SK-N-SH (cell line): ENCODE measurements around the gene PBX4. TPM values are rescaled to one million over a fixed set of nuclear protein-coding genes. Genes with fewer than 3 reads are reported as not detected.

Source experiments
- CTCF ChIA-PET: fragments of 300-600, 350-600 bp; formaldehyde crosslinking; extraction: SDS; loops from one replicate; lab custom pipeline; 2021; lab: Yijun Ruan, JAX
- POLR2A ChIA-PET: fragments of 350-600 bp; sonication (Branson Sonifier 250); formaldehyde crosslinking; extraction: SDS; loops from one replicate; lab custom pipeline; 2020; ENCODE audit warnings: antibody characterized with exemption, inconsistent platforms; lab: Yijun Ruan, JAX
- DNase-seq: peaks from one replicate; pipeline ENCODE4 v3.0.0; 2012
- H2AFZ ChIP-seq: fragments of 200-600 bp; sonication (generic); 2 replicates; pipeline ENCODE4 v1.8.1; 2016; ENCODE audit warnings: antibody characterized with exemption, mild to moderate bottlenecking, low read depth
- H3F3A ChIP-seq: fragments of 200-600 bp; sonication (generic); replicated peaks from 2 replicates; pipeline ENCODE3; 2016; ENCODE audit warnings: antibody characterized with exemption, mild to moderate bottlenecking; ENCODE audit not compliant: insufficient read depth
- H3K27ac ChIP-seq, 2 experiments: fragments of 200-500 bp in 1 of 2; fragments of 200-600 bp in 1 of 2; sonication (Bioruptor generic) in 1 of 2; sonication (generic), shearing (Covaris generic) in 1 of 2; 2 replicates each; pipeline versions ENCODE4 v1.5.1 to v1.6.1; 2014 to 2016; ENCODE audit warnings: low read depth in 2 of 2, inconsistent platforms in 1 of 2, low read length in 1 of 2, mild to moderate bottlenecking in 1 of 2, mixed read lengths in 1 of 2
- H3K27me3 ChIP-seq: fragments of 200-600 bp; sonication (generic), shearing (Covaris generic); 2 replicates; pipeline ENCODE4 v1.6.1; 2016; ENCODE audit warnings: mixed run types; ENCODE audit not compliant: insufficient read depth
- H3K36me3 ChIP-seq, 2 experiments: fragments of 200-500 bp in 1 of 2; fragments of 200-600 bp in 1 of 2; sonication (Bioruptor generic) in 1 of 2; sonication (generic) in 1 of 2; replicated peaks in 1 of 2; 2 replicates each; pipeline versions ENCODE3 to v1.5.1; 2014 to 2016; ENCODE audit warnings: low read length in 1 of 2, mild to moderate bottlenecking in 1 of 2; ENCODE audit not compliant: insufficient read depth in 2 of 2, control insufficient read depth in 1 of 2
- H3K4me1 ChIP-seq, 2 experiments: fragments of 200-500 bp in 1 of 2; fragments of 200-600 bp in 1 of 2; sonication (Bioruptor generic) in 1 of 2; sonication (generic), shearing (Covaris generic) in 1 of 2; 2 replicates each; pipeline versions ENCODE4 v1.5.1 to v1.6.1; 2014 to 2016; ENCODE audit warnings: low read depth in 1 of 2, low read length in 1 of 2, mixed run types in 1 of 2; ENCODE audit not compliant: insufficient read depth in 2 of 2, control insufficient read depth in 1 of 2
- H3K4me2 ChIP-seq: fragments of 200-600 bp; sonication (generic), shearing (Covaris generic); 2 replicates; pipeline ENCODE4 v1.6.1; 2017; ENCODE audit warnings: mixed run types
- H3K4me3 ChIP-seq, 2 experiments: fragments of 200-500 bp in 1 of 2; fragments of 200-600 bp in 1 of 2; sonication (Bioruptor generic) in 1 of 2; sonication (generic), shearing (Covaris generic) in 1 of 2; 2 replicates each; pipeline versions ENCODE4 v1.5.1 to v1.8.1; 2014 to 2016; ENCODE audit warnings: low read depth in 2 of 2, inconsistent platforms in 1 of 2, low read length in 1 of 2, mild to moderate bottlenecking in 1 of 2, mixed read lengths in 1 of 2, moderate library complexity in 1 of 2
- H3K79me2 ChIP-seq: fragments of 200-600 bp; sonication (generic); 2 replicates; pipeline ENCODE4 v1.8.1; 2017; ENCODE audit warnings: mild to moderate bottlenecking; ENCODE audit not compliant: insufficient read depth
- H3K9ac ChIP-seq: fragments of 200-600 bp; sonication (generic); 2 replicates; pipeline ENCODE4 v1.6.1; 2017; ENCODE audit warnings: mixed run types
- H3K9me2 ChIP-seq: fragments of 200-600 bp; sonication (generic); 2 replicates; pipeline ENCODE4 v1.6.1; 2017; ENCODE audit warnings: mixed run types
- H3K9me3 ChIP-seq: fragments of 200-600 bp; sonication (generic); 2 replicates; pipeline ENCODE4 v1.6.1; 2017; ENCODE audit warnings: mixed run types, mild to moderate bottlenecking, moderate library complexity
- H4K20me1 ChIP-seq: fragments of 200-600 bp; sonication (generic); 2 replicates; pipeline ENCODE4 v1.6.1; 2017; ENCODE audit warnings: mild to moderate bottlenecking, mixed run types; ENCODE audit not compliant: insufficient read depth
- EP300 ChIP-seq, 2 experiments: IDR thresholded peaks; 2 replicates each; pipeline versions ENCODE4 v1.4.0 to v1.6.1; 2012; ENCODE audit warnings: borderline replicate concordance in 1 of 2, low read depth in 1 of 2, low read length in 1 of 2
- EZH2phosphoT487 ChIP-seq: fragments of 200-600 bp; sonication (generic); IDR thresholded peaks from 2 replicates; pipeline ENCODE4 v1.6.1; 2017; ENCODE audit warnings: low read depth, mixed run types, mild to moderate bottlenecking, antibody characterized with exemption, moderate library complexity, borderline replicate concordance
- FOSL2 ChIP-seq: IDR thresholded peaks from 2 replicates; pipeline ENCODE4 v1.4.0; 2012; ENCODE audit warnings: low read depth, mild to moderate bottlenecking, moderate library complexity, borderline replicate concordance
- GATA2 ChIP-seq: sonication (generic); formaldehyde crosslinking; IDR thresholded peaks from 2 replicates; pipeline ENCODE4 v1.5.0; 2020; ENCODE audit warnings: mild to moderate bottlenecking, missing genetic modification reagents
- MEF2A ChIP-seq: IDR thresholded peaks from 2 replicates; pipeline ENCODE4 v1.4.0; 2012; ENCODE audit warnings: low read depth, borderline replicate concordance
- MXI1 ChIP-seq: IDR thresholded peaks from 2 replicates; pipeline ENCODE4 v1.6.1; 2012; ENCODE audit warnings: mild to moderate bottlenecking, low read depth, low read length, improper control_type of control experiment
- NRF1 ChIP-seq: IDR thresholded peaks from 2 replicates; pipeline ENCODE4 v1.6.1; 2012; ENCODE audit warnings: low read depth, mild to moderate bottlenecking, low read length
- RCOR1 ChIP-seq: fragments of 150-350 bp; IDR thresholded peaks from 2 replicates; pipeline ENCODE4 v1.6.1; 2017; ENCODE audit warnings: antibody characterized with exemption, low read length
- RXRA ChIP-seq: IDR thresholded peaks from 2 replicates; pipeline ENCODE4 v1.4.0; 2012; ENCODE audit warnings: low read depth, mild to moderate bottlenecking, borderline replicate concordance
- TEAD4 ChIP-seq: IDR thresholded peaks from 2 replicates; pipeline ENCODE4 v1.4.0; 2012; ENCODE audit warnings: mild to moderate bottlenecking, borderline replicate concordance; ENCODE audit not compliant: insufficient read depth
- YY1 ChIP-seq: IDR thresholded peaks from 2 replicates; pipeline ENCODE4 v1.4.0; 2012; ENCODE audit warnings: low read depth, mild to moderate bottlenecking
- ZBTB33 ChIP-seq: IDR thresholded peaks from 2 replicates; pipeline ENCODE4 v1.4.0; 2012; ENCODE audit warnings: low read depth, borderline replicate concordance
- WGBS: methylation state at CpG from one replicate; pipeline ENCODE4 v1.1.6; 2017; ENCODE audit warnings: low lambda C conversion rate; 5-methylcytosine and 5-hydroxymethylcytosine counted together
- polyA plus RNA-seq, 3 experiments: library from polyadenylated mRNA; depleted of rRNA; stranded (reverse); fragments of >200 nt; gene quantifications; 2 replicates each; pipeline ENCODE4 v1.2.3, GENCODE V29; 2012
- TF ChIP-seq, protein P1 (sequence below): fragments of 200-600 bp; sonication (generic); IDR thresholded peaks from 2 replicates; pipeline ENCODE4 v1.6.1; 2017; ENCODE audit warnings: antibody characterized with exemption, mild to moderate bottlenecking, moderate library complexity

The PBX4 gene
- polyA plus RNA-seq, 1 of the 3 experiments (the other 2 are of a cell fraction), result 6.4 TPM

DNA sequence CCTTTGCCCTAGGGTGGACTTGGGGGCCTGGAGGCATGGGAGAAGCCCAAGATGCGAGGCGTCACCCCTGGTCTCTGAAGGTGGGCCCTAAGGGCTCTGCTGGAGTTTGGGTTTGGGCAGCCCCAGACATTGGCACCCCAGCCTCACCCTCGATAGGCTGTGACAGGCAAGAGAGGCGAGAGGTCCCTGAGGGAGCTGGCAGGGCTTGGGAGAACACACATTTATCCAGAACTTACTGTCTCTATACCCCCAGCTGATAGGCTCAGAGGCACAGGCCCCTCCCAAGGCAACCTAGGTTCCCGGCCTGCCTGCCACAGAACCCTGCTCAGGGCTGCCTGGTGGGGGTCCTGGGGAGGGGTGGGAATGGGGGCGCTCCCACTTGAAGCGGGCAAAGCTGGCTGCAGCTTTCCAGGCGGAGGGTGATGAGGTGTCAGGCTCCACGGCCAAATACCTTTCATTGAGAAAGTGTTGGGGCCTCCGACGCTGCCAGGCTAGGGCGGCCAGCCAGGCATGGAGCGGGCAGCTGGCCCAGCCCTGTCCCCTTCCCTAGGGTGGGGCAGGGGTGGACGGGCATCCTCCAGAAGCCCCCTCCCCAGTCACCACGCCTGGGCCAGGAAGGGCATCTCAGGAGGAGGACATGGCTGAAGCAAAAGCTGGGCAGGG lies 70.7 kb downstream of the PBX4 start (continued):
- TF ChIP-seq TEAD4, result no peak

- peak; percentile 74 for DNase-seq
- Histone ChIP-seq H3K27me3 (no peaks in the 10 kb centered on the region), H4K20me1 (no peaks in the 10 kb centered on the region), H3K4me1 (peaks cover 0 to 16% of the 10 kb centered on the region in 2 experiments; a peak in 1 of 4 replicates), H3K79me2 (no peaks in the 10 kb centered on the region), H2AFZ (no peak overlapping the region), H3K4me3 (no peak overlapping the region), H3K27ac (no peak overlapping the region), H3F3A (no peaks in the 10 kb centered on the region), H3K4me2 (no peak overlapping the region), H3K9me2 (no peaks in the 10 kb centered on the region), H3K36me3 (no peaks in the 10 kb centered on the region), H3K9ac (no peak overlapping the region), H3K9me3 (no peaks in the 10 kb centered on the region)
- whole genome bisulfite sequencing, result 73% methylated on average over 10 of the region's 19 CpGs
- POLR2A ChIA-PET, result no interaction called here
- CTCF ChIA-PET, result interaction anchor here (0.9 to 15.7 kb wide), 6 partner anchors 8 to 97 kb away, joined by 3 to 258 read pairs (median 6); partner anchors contain the start of genes CILP2, GMIP and YJEFN3
- TF ChIP-seq, protein P1, sequence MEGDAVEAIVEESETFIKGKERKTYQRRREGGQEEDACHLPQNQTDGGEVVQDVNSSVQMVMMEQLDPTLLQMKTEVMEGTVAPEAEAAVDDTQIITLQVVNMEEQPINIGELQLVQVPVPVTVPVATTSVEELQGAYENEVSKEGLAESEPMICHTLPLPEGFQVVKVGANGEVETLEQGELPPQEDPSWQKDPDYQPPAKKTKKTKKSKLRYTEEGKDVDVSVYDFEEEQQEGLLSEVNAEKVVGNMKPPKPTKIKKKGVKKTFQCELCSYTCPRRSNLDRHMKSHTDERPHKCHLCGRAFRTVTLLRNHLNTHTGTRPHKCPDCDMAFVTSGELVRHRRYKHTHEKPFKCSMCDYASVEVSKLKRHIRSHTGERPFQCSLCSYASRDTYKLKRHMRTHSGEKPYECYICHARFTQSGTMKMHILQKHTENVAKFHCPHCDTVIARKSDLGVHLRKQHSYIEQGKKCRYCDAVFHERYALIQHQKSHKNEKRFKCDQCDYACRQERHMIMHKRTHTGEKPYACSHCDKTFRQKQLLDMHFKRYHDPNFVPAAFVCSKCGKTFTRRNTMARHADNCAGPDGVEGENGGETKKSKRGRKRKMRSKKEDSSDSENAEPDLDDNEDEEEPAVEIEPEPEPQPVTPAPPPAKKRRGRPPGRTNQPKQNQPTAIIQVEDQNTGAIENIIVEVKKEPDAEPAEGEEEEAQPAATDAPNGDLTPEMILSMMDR, result no peak
- no peak for TF ChIP-seq FOSL2
- TF ChIP-seq RCOR1, result no peak
- TF ChIP-seq MXI1, result peak; percentile 38; the same call in 1 of the 2 replicates
- no peak for TF ChIP-seq YY1
- no peak for TF ChIP-seq EZH2phosphoT487
- TF ChIP-seq MEF2A, result no peak
- TF ChIP-seq, all 33 proteins: peak for 1
Observed at GRCh38 chr19:19546751-19547162, 71.7 kb downstream of the PBX4 start.

- no peak overlapping the region for H3K27ac ChIP-seq
- CTCF ChIA-PET, result interaction anchor here (0.8 to 15.7 kb wide), 4 partner anchors 9 to 98 kb away, joined by 3 to 258 read pairs (median 6); partner anchors contain the start of genes CILP2 and YJEFN3
- H3K9me2 ChIP-seq, result no peaks in the 10 kb centered on the region
- WGBS, result 91% methylated on average over 11 of the region's 23 CpGs
- H3K4me2 ChIP-seq, result no peak overlapping the region
- H2AFZ ChIP-seq, result no peak overlapping the region
- H3K79me2 ChIP-seq, result no peaks in the 10 kb centered on the region
- H3K36me3 ChIP-seq, result no peaks in the 10 kb centered on the region
- no peaks in the 10 kb centered on the region for H3F3A ChIP-seq
- H4K20me1 ChIP-seq, result no peaks in the 10 kb centered on the region
- H3K9ac ChIP-seq, result no peak overlapping the region
- H3K27me3 ChIP-seq, result no peaks in the 10 kb centered on the region
- DNase-seq, result no peak
- peaks cover 0 to 24% of the 10 kb centered on the region in 2 experiments; a peak in 1 of 4 replicates for H3K4me1 ChIP-seq
- POLR2A ChIA-PET, result no interaction called here
- H3K4me3 ChIP-seq, result no peak overlapping the region
- no peak for TF ChIP-seq MXI1
- no peak for TF ChIP-seq ZBTB33
- TF ChIP-seq GATA2 (CRISPR knock-in tag), result no peak
- TF ChIP-seq NRF1, result no peak
- no peak for TF ChIP-seq RXRA
- no peak for TF ChIP-seq EP300 (IDR thresholded peaks at IDR 0.05; ENCODE audit: borderline replicate concordance in 1 of 2, low read depth in 1 of 2, low read length in 1 of 2)
- no peak for TF ChIP-seq TEAD4
- H3K9me3 ChIP-seq, result no peaks in the 10 kb centered on the region
Observed at GRCh38 chr19:19545707-19546106, 72.8 kb downstream of the PBX4 start.
